Cerebellar nuclear complex (tissue), 1 donor: Measurements from ENCODE around the gene CREB3.

Experiments
- DNase-seq, 2 experiments: peaks; one replicate each; lab custom pipeline; 2025; lab: John Stamatoyannopoulos, UW

The CREB3 gene

GRCh38 chr9:35726931-35727330 lies 5.5 kb upstream of the CREB3 start:
- no peak for DNase-seq

- no peak for DNase-seq
These were observed 4.8 kb upstream of the CREB3 start for GRCh38 chr9:35727676-35728040.

- no peak for DNase-seq
These were observed 4.2 kb upstream of the CREB3 start for GRCh38 chr9:35728041-35728971.

- no peak for DNase-seq
These were observed 3.4 kb upstream of the CREB3 start for GRCh38 chr9:35729101-35729500.

GRCh38 chr9:35729700-35730485 lies 2.6 kb upstream of the CREB3 start:
- DNase-seq = no peak

- DNase-seq = no peak
These were observed 2.0 kb upstream of the CREB3 start for GRCh38 chr9:35730486-35730854.

- no peak for DNase-seq
These were observed 866 bp upstream of the CREB3 start for GRCh38 chr9:35731415-35732184.

- no peak for DNase-seq
These were observed 505 bp downstream of the CREB3 start for GRCh38 chr9:35732800-35733541.

GRCh38 chr9:35734096-35734495 lies 1.6 kb downstream of the CREB3 start:
- DNase-seq = no peak

- DNase-seq = no peak
These were observed 3.8 kb downstream of the CREB3 start for GRCh38 chr9:35736201-35736633.

- no peak for DNase-seq
These were observed 4.7 kb downstream of the CREB3 start for GRCh38 chr9:35737143-35737542.

- no peak for DNase-seq
These were observed 5.7 kb downstream of the CREB3 start for GRCh38 chr9:35738186-35738585.

GRCh38 chr9:35738924-35739323 lies 6.5 kb downstream of the CREB3 start:
- DNase-seq = no peak

- DNase-seq = no peak
These were observed 7.8 kb downstream of the CREB3 start for GRCh38 chr9:35740243-35740642.

- DNase-seq = no peak
These were observed 9.3 kb downstream of the CREB3 start for GRCh38 chr9:35741740-35742139.

GRCh38 chr9:35743452-35743851 lies 11.0 kb downstream of the CREB3 start:
- DNase-seq = no peak

GRCh38 chr9:35743880-35744518 lies 11.5 kb downstream of the CREB3 start:
- DNase-seq = no peak

- no peak for DNase-seq
These were observed 13.1 kb downstream of the CREB3 start for GRCh38 chr9:35745569-35745968.

GRCh38 chr9:35746583-35746982 lies 14.1 kb downstream of the CREB3 start:
- no peak for DNase-seq

- no peak for DNase-seq
These were observed 15.9 kb downstream of the CREB3 start for GRCh38 chr9:35748242-35748857.
